Memory B cell (primary cell): ENCODE measurements around the gene RASL12.
"Not testable (repeated sequence)": the region's sequence is repeated elsewhere in the genome, so short reads cannot be mapped to it uniquely, and the experiment has no call there.

Experiments used
- ATAC-seq: fragments of 150-1000 bp; cut with Tn5 transposase; 2 replicates; pipeline ENCODE4 v1.10.0; 2021; ENCODE audit warnings: low read depth, mild to moderate bottlenecking, moderate library complexity
- DNase-seq, 2 donors: peaks; one replicate each; pipeline ENCODE4 v3.0.0; 2022; ENCODE audit warnings: low spot score in 2 of 2
- H3K27ac Mint-ChIP-seq: one replicate; pipeline ENCODE4 v1.8.0; 2022; ENCODE audit warnings: mild to moderate bottlenecking, moderate library complexity, mixed read lengths
- H3K27me3 Mint-ChIP-seq: one replicate; pipeline ENCODE4 v1.8.0; 2022; ENCODE audit warnings: mixed read lengths
- H3K36me3 Mint-ChIP-seq: one replicate; pipeline ENCODE4 v1.8.0; 2022; ENCODE audit warnings: mild to moderate bottlenecking, mixed read lengths
- H3K4me1 Mint-ChIP-seq: one replicate; pipeline ENCODE4 v1.8.0; 2022; ENCODE audit warnings: mixed read lengths
- H3K4me3 Mint-ChIP-seq: one replicate; pipeline ENCODE4 v1.8.0; 2022; ENCODE audit warnings: mild to moderate bottlenecking, moderate library complexity, mixed read lengths
- H3K9me3 Mint-ChIP-seq: one replicate; pipeline ENCODE4 v1.8.0; 2022; ENCODE audit warnings: mixed read lengths

The RASL12 gene, protein sequence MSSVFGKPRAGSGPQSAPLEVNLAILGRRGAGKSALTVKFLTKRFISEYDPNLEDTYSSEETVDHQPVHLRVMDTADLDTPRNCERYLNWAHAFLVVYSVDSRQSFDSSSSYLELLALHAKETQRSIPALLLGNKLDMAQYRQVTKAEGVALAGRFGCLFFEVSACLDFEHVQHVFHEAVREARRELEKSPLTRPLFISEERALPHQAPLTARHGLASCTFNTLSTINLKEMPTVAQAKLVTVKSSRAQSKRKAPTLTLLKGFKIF

GRCh38 chr15:65067645-65068402 lies at the start of gene RASL12:
TSS of gene RASL12 (minus strand) at chr15:65067991. CDS start at chr15:65067835, 156 bp downstream.
- Mint-ChIP-seq H3K4me3 (peak within 1 kb of the TSS; percentile 59), H3K9me3 (no peaks in the 10 kb centered on the region), H3K4me1 (peaks cover 3% of the 10 kb centered on the region), H3K36me3 (peaks cover 2% of the 10 kb centered on the region), H3K27ac (no peak within 1 kb of the TSS), H3K27me3 (peaks cover 12% of the 10 kb centered on the region)
- ATAC-seq (no peak), DNase-seq (no peak)

- no peak for ATAC-seq
- Mint-ChIP-seq H3K9me3 (no peaks in the 10 kb centered on the region), H3K4me1 (no peaks in the 10 kb centered on the region), H3K36me3 (peaks cover 43% of the 10 kb centered on the region), H3K4me3 (no peak overlapping the region), H3K27ac (no peak overlapping the region), H3K27me3 (no peaks in the 10 kb centered on the region)
- no peak for DNase-seq
These were observed 47.8 kb upstream of the RASL12 start for GRCh38 chr15:65115542-65115941.

DNA sequence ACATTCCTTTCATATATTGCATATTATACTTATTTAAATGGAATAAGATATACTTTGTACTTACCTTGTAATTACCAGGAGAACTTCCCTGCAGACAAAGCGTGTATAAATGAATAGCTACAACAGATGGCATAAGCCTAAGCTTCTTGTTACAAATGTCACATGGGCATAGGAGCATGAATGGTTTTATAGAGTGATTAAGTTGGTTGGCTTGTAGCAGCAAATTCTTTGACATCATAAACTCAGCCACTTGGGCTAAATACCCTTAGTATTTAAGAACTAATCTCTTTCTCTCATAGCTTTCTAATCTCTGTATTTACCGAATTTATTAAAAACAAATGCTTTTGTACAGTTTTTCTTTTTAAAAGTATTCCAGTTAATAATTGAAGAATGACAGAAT lies 47.3 kb upstream of the RASL12 start, which contains the start of gene UBAP1L:
Gene UBAP1L (minus strand): TSS at position 115 of the 400 bp plus-strand sequence. CDS start 8,985 bp downstream, outside the sequence.
- DNase-seq (no peak), ATAC-seq (no peak)
- Mint-ChIP-seq H3K27me3 (no peaks in the 10 kb centered on the region), H3K4me1 (no peaks in the 10 kb centered on the region), H3K4me3 (no peak within 1 kb of the TSS), H3K9me3 (no peaks in the 10 kb centered on the region), H3K27ac (no peak within 1 kb of the TSS), H3K36me3 (peaks cover 43% of the 10 kb centered on the region)

DNA sequence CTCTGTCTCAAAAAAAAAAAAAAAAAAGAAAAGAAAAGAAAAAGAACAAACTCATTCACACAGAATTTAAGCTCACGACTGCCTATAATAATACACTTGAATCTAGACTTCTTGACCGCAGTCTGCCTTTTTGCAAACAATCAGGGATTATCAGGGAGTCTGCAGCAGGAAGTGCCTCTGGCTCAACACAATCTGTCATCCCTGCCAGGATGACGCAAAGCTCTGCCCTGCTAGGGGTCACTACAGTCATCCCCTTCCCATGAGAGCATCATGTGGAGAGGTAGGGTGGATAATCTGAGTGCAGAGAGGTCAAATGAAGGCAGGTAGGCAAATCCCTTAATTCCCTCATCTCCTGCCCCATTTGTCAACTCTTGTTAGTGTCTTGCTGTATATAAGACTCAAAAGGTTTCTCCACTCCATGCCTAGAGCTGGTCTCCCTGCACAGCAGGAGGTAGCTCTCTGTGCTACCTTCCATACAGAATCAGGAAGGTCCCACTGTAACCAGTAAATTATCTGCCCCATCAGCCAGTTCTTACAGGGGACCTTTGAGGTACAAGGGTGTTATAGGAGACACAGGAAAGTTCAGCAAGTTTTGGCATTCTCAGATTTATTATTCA lies 43.0 kb upstream of the RASL12 start:
- Mint-ChIP-seq H3K4me1 (no peaks in the 10 kb centered on the region), H3K27ac (no peak overlapping the region), H3K36me3 (peaks cover 33% of the 10 kb centered on the region), H3K9me3 (no peaks in the 10 kb centered on the region), H3K4me3 (no peak overlapping the region), H3K27me3 (no peaks in the 10 kb centered on the region)
- no peak for DNase-seq
- no peak for ATAC-seq

DNA sequence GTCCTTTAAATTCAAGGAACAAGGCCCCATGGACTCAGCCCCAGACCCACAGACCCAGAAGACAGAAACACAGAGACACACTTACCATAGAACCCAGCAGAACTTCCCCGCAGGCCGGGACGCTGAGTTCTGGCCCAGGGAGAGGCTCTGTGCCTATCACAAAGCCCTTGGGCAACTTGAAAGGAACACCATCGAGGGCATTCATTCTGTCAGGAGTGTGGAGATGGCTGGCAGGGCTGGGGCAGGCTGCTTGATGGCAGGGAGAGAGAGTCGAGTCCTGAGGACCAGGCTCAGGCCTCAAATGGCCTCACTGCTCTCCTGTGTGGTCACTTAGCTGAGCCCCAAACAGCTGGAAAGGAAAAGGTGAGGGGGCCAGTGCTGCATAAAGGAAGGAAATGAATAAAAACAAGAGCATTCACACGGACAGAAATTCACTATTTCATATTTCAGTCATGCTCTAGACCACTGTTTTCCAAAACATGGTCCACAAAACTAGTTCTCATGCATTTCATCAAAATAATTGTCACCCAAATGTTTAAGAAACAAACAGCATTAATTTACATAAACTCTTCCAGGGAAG lies 38.3 kb upstream of the RASL12 start:
- no peaks in the 10 kb centered on the region for H3K9me3 Mint-ChIP-seq
- H3K36me3 Mint-ChIP-seq = peaks cover 27% of the 10 kb centered on the region
- ATAC-seq = no peak
- H3K4me1 Mint-ChIP-seq = peaks cover 5% of the 10 kb centered on the region
- DNase-seq = no peak
- H3K27me3 Mint-ChIP-seq = no peaks in the 10 kb centered on the region
- H3K4me3 Mint-ChIP-seq = no peak overlapping the region
- H3K27ac Mint-ChIP-seq = peak overlapping the region; percentile 21

- H3K27ac Mint-ChIP-seq = no peak overlapping the region
- no peaks in the 10 kb centered on the region for H3K27me3 Mint-ChIP-seq
- DNase-seq (no peak), ATAC-seq (no peak)
- peaks cover 5% of the 10 kb centered on the region for H3K4me1 Mint-ChIP-seq
- H3K4me3 Mint-ChIP-seq = no peak overlapping the region
- H3K36me3 Mint-ChIP-seq = peaks cover 26% of the 10 kb centered on the region
- no peaks in the 10 kb centered on the region for H3K9me3 Mint-ChIP-seq
These were observed 37.2 kb upstream of the RASL12 start for GRCh38 chr15:65105038-65105437.

DNA sequence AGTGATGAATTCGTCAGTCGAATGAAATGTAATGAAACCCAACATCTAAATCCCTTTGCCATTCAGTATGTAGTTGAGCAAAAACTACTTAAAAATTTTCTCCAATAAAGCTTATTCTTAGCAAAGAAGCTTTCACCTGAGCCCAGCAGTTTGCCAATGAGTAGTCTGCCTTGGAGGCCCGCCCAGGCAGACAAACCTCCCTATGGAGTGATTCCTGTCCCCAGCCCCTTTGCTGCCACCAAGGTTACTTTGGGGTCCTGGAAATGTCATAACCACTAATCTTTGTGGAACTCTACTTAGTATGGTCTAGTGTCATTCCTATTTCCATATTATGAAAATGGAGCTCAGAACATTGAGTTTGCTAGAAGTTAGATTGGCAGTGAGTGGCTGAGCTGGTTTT lies 35.1 kb upstream of the RASL12 start:
- no peak overlapping the region for H3K27ac Mint-ChIP-seq
- H3K4me3 Mint-ChIP-seq = no peak overlapping the region
- H3K9me3 Mint-ChIP-seq = no peaks in the 10 kb centered on the region
- H3K4me1 Mint-ChIP-seq = peaks cover 5% of the 10 kb centered on the region
- peaks cover 37% of the 10 kb centered on the region for H3K36me3 Mint-ChIP-seq
- no peak for ATAC-seq
- no peaks in the 10 kb centered on the region for H3K27me3 Mint-ChIP-seq
- DNase-seq = no peak

- H3K27ac Mint-ChIP-seq = no peak overlapping the region
- peaks cover 35% of the 10 kb centered on the region for H3K36me3 Mint-ChIP-seq
- H3K4me1 Mint-ChIP-seq = peaks cover 5% of the 10 kb centered on the region
- no peak overlapping the region for H3K4me3 Mint-ChIP-seq
- no peaks in the 10 kb centered on the region for H3K9me3 Mint-ChIP-seq
- ATAC-seq (no peak), DNase-seq (no peak)
- no peaks in the 10 kb centered on the region for H3K27me3 Mint-ChIP-seq
These were observed 34.3 kb upstream of the RASL12 start for GRCh38 chr15:65101891-65102708.

GRCh38 chr15:65101411-65101890 lies 33.7 kb upstream of the RASL12 start:
- no peak for ATAC-seq
- no peaks in the 10 kb centered on the region for H3K27me3 Mint-ChIP-seq
- peaks cover 34% of the 10 kb centered on the region for H3K36me3 Mint-ChIP-seq
- H3K9me3 Mint-ChIP-seq = no peaks in the 10 kb centered on the region
- peaks cover 5% of the 10 kb centered on the region for H3K4me1 Mint-ChIP-seq
- no peak overlapping the region for H3K4me3 Mint-ChIP-seq
- H3K27ac Mint-ChIP-seq = no peak overlapping the region
- DNase-seq = no peak

DNA sequence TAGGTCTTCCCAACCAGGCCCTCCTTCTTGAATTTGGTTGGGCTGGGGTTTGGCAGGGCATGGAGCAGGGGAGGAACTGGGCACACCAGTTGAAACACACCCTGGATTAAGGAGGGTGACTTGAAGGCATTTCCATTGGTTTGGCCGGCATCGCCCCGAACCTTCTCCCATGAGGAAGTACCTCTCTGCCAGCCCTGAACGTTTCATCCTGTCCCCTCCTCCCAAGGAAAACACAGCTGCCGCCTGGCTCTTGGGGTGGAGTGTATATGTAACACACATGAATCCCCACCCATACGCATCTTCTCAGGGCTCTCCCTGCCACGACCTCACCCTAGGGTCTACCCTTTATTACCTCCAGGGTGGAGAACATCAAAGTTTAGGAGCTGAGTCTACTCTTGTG lies 32.7 kb upstream of the RASL12 start:
- Mint-ChIP-seq H3K4me1 (peaks cover 5% of the 10 kb centered on the region), H3K36me3 (peaks cover 33% of the 10 kb centered on the region), H3K27me3 (no peaks in the 10 kb centered on the region), H3K9me3 (no peaks in the 10 kb centered on the region), H3K27ac (no peak overlapping the region), H3K4me3 (no peak overlapping the region)
- DNase-seq (no peak), ATAC-seq (no peak)

- H3K27me3 Mint-ChIP-seq, H3K27ac Mint-ChIP-seq, H3K4me1 Mint-ChIP-seq, ATAC-seq, DNase-seq, H3K4me3 Mint-ChIP-seq, H3K9me3 Mint-ChIP-seq: not testable (repeated sequence)
- H3K36me3 Mint-ChIP-seq = peaks cover 30% of the 10 kb centered on the region
These were observed 32.0 kb upstream of the RASL12 start for GRCh38 chr15:65099801-65100200.

GRCh38 chr15:65099336-65099735 lies 31.5 kb upstream of the RASL12 start:
- Mint-ChIP-seq H3K36me3 (peaks cover 30% of the 10 kb centered on the region), H3K4me1 (peaks cover 5% of the 10 kb centered on the region), H3K27ac (no peak overlapping the region), H3K27me3 (no peaks in the 10 kb centered on the region), H3K4me3 (no peak overlapping the region), H3K9me3 (no peaks in the 10 kb centered on the region)
- ATAC-seq (no peak), DNase-seq (no peak)

DNA sequence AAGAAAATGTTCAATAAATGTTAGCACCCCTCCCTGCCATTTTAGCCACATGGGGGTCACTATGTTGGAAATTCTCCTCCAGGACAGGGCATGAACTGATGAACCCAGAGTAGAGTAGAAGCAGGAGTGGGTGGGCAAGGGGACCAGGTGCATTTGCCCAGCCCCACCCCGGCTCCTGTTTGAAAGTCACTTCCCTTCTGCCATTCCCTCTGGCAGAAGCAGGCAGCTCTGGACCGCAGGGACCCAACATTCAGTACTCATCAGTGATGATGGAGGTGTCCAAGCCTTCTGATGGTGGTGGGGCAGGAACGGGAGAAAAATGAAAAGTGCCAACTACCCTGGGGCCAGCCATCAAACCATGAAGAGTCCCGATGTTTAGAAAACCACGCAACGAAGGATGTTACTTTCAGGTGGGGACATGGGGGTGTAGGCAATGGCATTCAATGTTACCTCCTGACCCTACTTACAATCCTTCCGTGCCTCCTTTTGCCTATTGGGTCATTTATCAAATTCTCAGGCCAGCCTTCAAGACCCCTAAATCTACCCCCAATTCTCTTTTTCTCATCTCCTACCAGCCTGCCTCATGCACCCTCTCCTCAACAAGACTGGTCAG lies 30.0 kb upstream of the RASL12 start:
- Mint-ChIP-seq H3K27me3 (no peaks in the 10 kb centered on the region), H3K36me3 (peaks cover 25% of the 10 kb centered on the region), H3K27ac (peak overlapping the region; percentile 43), H3K4me1 (peaks cover 5% of the 10 kb centered on the region), H3K9me3 (no peaks in the 10 kb centered on the region), H3K4me3 (no peak overlapping the region)
- DNase-seq (no peak), ATAC-seq (no peak)
